22Rv1 (cell line): ENCODE data around the gene EFEMP1.

Source experiments
- CTCF ChIP-seq: fragments of 450-650 bp; IDR thresholded peaks from 2 replicates; pipeline ENCODE4 v1.5.1; 2017; ENCODE audit warnings: mild to moderate bottlenecking
- ZFX ChIP-seq: fragments of 450-650 bp; IDR thresholded peaks from 2 replicates; pipeline ENCODE4 v1.6.1; 2017; ENCODE audit warnings: antibody characterized with exemption, borderline replicate concordance

DNA sequence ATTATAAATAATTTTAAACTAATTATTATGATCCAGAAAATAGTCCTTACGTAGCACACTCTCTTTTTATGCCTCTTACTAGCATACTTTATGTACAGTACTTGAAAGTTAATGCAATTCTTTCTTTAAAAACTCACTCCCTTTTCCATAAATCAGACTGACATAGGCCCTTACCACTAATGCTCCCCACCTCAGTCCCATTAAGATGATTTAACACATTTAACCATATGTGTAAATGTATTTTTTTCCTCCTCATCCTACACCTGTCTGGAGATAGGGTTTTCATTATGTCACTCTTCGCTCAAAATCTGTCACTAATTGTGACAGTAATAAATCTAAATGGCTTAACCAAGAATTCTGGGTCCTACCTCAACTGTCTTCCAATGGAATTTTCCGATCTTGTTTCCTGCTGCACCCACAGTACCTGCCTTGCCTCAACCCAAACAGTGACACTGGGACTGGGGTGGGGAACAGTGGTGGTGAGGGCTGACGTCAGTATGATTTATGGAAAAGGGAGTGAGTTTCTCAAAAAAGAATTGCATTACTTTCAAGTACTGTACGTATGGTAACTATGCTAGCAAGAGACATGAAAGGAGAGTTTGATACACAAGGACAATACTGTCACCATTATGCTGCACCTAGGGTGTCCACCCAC, 25.1 kb downstream of the EFEMP1 start:
- TF ChIP-seq CTCF (no peak), ZFX (no peak)
